GM18502 (cell line): ENCODE results near the gene AP1G1.
"Not testable (repeated sequence)": the region's sequence is repeated elsewhere in the genome, so short reads cannot be mapped to it uniquely, and the experiment has no call there.

Experiments used
- ATAC-seq: cut with Tn5 transposase; IDR thresholded peaks from one replicate; pipeline ENCODE4 v1.9.1; 2021; ENCODE audit warnings: mild to moderate bottlenecking; ENCODE audit not compliant: unreplicated experiment, poor library complexity

Gene AP1G1

GRCh38 chr16:71808593-71809459 is at the start of gene AP1G1:
TSS of gene AP1G1 (minus strand) at chr16:71808834. CDS start at chr16:71789479, 19,355 bp downstream.
- peak; percentile 78 for ATAC-seq

GRCh38 chr16:71855937-71856662 is 47.5 kb upstream of the AP1G1 start:
- peak; percentile 56 for ATAC-seq

GRCh38 chr16:71854369-71854948 is 45.8 kb upstream of the AP1G1 start:
- ATAC-seq = no peak

- peak; percentile 57 for ATAC-seq
These were observed 44.8 kb upstream of the AP1G1 start for GRCh38 chr16:71853413-71853812.

- no peak for ATAC-seq
These were observed 43.9 kb upstream of the AP1G1 start for GRCh38 chr16:71852561-71852960.

- ATAC-seq = no peak
These were observed 43.5 kb upstream of the AP1G1 start for GRCh38 chr16:71852158-71852557.

- ATAC-seq = no peak
These were observed 43.1 kb upstream of the AP1G1 start for GRCh38 chr16:71851746-71852145.

- ATAC-seq = no peak
These were observed 40.0 kb upstream of the AP1G1 start for GRCh38 chr16:71848622-71849021.

GRCh38 chr16:71847096-71847495 is 38.5 kb upstream of the AP1G1 start:
- ATAC-seq = no peak

GRCh38 chr16:71846431-71846830 is 37.8 kb upstream of the AP1G1 start:
- peak; percentile 5 for ATAC-seq

- ATAC-seq = peak; percentile 74
These were observed 37.2 kb upstream of the AP1G1 start, which contains the start of gene ATXN1L for GRCh38 chr16:71845639-71846430. TSS of gene ATXN1L (plus strand) at chr16:71845976. CDS start at chr16:71849741, 3,765 bp downstream.

- no peak for ATAC-seq
These were observed 34.9 kb upstream of the AP1G1 start for GRCh38 chr16:71843572-71843971.

GRCh38 chr16:71840052-71840451 is 31.4 kb upstream of the AP1G1 start:
- no peak for ATAC-seq

GRCh38 chr16:71837150-71837549 is 28.5 kb upstream of the AP1G1 start:
- ATAC-seq = no peak

- ATAC-seq = no peak
These were observed 25.7 kb upstream of the AP1G1 start for GRCh38 chr16:71834291-71834690.

GRCh38 chr16:71832112-71832511 is 23.5 kb upstream of the AP1G1 start:
- not testable (repeated sequence) for ATAC-seq

GRCh38 chr16:71831698-71832097 is 23.1 kb upstream of the AP1G1 start:
- ATAC-seq = not testable (repeated sequence)

- no peak for ATAC-seq
These were observed 21.7 kb upstream of the AP1G1 start for GRCh38 chr16:71830359-71830758.

- ATAC-seq = no peak
These were observed 17.9 kb upstream of the AP1G1 start for GRCh38 chr16:71826533-71827017.

- peak; percentile 16 for ATAC-seq
These were observed 8.5 kb upstream of the AP1G1 start for GRCh38 chr16:71817155-71817500.
